Natural killer cell treated with Interleukin-12 subunit alpha and Interleukin-12 subunit beta and Interleukin-15 and Interleukin-18, amount 100 ng/mL, for 72 hours (primary cell): Measurements from ENCODE around the gene FNDC1. TPM values are rescaled to one million over a fixed set of nuclear protein-coding genes. Genes with fewer than 3 reads are reported as not detected.
A peak's percentile ranks its signal among the peaks of the same experiment; 100 is the strongest.

Experiments used
- ATAC-seq, 2 donors: fragments of 150-1000 bp; cut with Tn5 transposase in 1 of 2; sonication (Bioruptor Pico), chemical (Tn5 transposase) in 1 of 2; 2 replicates each; pipeline ENCODE4 v1.10.0; 2021
- DNase-seq: peaks from one replicate; pipeline ENCODE4 v3.0.0; 2022; ENCODE audit warnings: low spot score
- H3K27ac Mint-ChIP-seq, 2 donors: 1 replicate in 1 of 2; 2 replicates in 1 of 2; pipeline ENCODE4 v1.8.0; 2022; ENCODE audit warnings: mixed read lengths in 2 of 2, mild to moderate bottlenecking in 1 of 2, moderate library complexity in 1 of 2
- H3K27me3 Mint-ChIP-seq, 2 donors: 1 replicate in 1 of 2; 2 replicates in 1 of 2; pipeline ENCODE4 v1.8.0; 2022; ENCODE audit warnings: mixed read lengths in 2 of 2
- H3K36me3 Mint-ChIP-seq: one replicate; pipeline ENCODE4 v1.8.0; 2022; ENCODE audit warnings: mixed read lengths
- H3K4me1 Mint-ChIP-seq, 2 donors: 1 replicate in 1 of 2; 2 replicates in 1 of 2; pipeline ENCODE4 v1.8.0; 2022; ENCODE audit warnings: low read depth in 2 of 2, mixed read lengths in 2 of 2, mild to moderate bottlenecking in 1 of 2
- H3K4me3 Mint-ChIP-seq: one replicate; pipeline ENCODE4 v1.8.0; 2022; ENCODE audit warnings: mixed read lengths
- H3K9me3 Mint-ChIP-seq: 2 replicates; pipeline ENCODE4 v1.8.0; 2022; ENCODE audit warnings: mixed read lengths
- total RNA-seq, 2 donors: library from RNA; stranded (reverse); gene quantifications; one replicate each; pipeline ENCODE4 v1.2.3, GENCODE V29; 2022

Gene FNDC1
- total RNA-seq, 2 donors from 2014 or later = not detected

GRCh38 chr6:159170333-159170672, 1.1 kb downstream of the FNDC1 start:
- no peak overlapping the region for H3K27ac Mint-ChIP-seq
- no peak for DNase-seq

GRCh38 chr6:159170999-159171712, 2.0 kb downstream of the FNDC1 start:
- DNase-seq (no peak), ATAC-seq (no peak)
- Mint-ChIP-seq H3K27me3 (peaks cover 52 to 77% of the 10 kb centered on the region in 2 donors), H3K27ac (no peak overlapping the region), H3K36me3 (no peaks in the 10 kb centered on the region), H3K4me3 (peak overlapping the region; percentile 25), H3K9me3 (no peaks in the 10 kb centered on the region), H3K4me1 (peaks cover 6 to 12% of the 10 kb centered on the region in 2 donors)

More at GRCh38 chr6:159170333-159170672, 1.1 kb downstream of the FNDC1 start:
- ATAC-seq = no peak
- Mint-ChIP-seq H3K36me3 (no peaks in the 10 kb centered on the region), H3K4me1 (peaks cover 6 to 12% of the 10 kb centered on the region in 2 donors), H3K4me3 (no peak overlapping the region), H3K9me3 (no peaks in the 10 kb centered on the region), H3K27me3 (peaks cover 59 to 81% of the 10 kb centered on the region in 2 donors)

GRCh38 chr6:159172091-159172491, 2.9 kb downstream of the FNDC1 start:
- no peaks in the 10 kb centered on the region for H3K9me3 Mint-ChIP-seq
- peaks cover 48 to 67% of the 10 kb centered on the region in 2 donors for H3K27me3 Mint-ChIP-seq
- H3K27ac Mint-ChIP-seq = no peak overlapping the region
- peaks cover 6 to 12% of the 10 kb centered on the region in 2 donors for H3K4me1 Mint-ChIP-seq
- ATAC-seq (no peak), DNase-seq (no peak)
- H3K36me3 Mint-ChIP-seq = no peaks in the 10 kb centered on the region
- H3K4me3 Mint-ChIP-seq = no peak overlapping the region

GRCh38 chr6:159174263-159174969, 5.2 kb downstream of the FNDC1 start:
- no peaks in the 10 kb centered on the region for H3K36me3 Mint-ChIP-seq
- DNase-seq = peak; percentile 70
- no peak overlapping the region for H3K27ac Mint-ChIP-seq
- peaks cover 37 to 51% of the 10 kb centered on the region in 2 donors for H3K27me3 Mint-ChIP-seq
- H3K4me3 Mint-ChIP-seq = no peak overlapping the region
- no peaks in the 10 kb centered on the region for H3K9me3 Mint-ChIP-seq
- H3K4me1 Mint-ChIP-seq = peaks cover 0 to 7% of the 10 kb centered on the region in 2 donors
- ATAC-seq = peak; percentile 77 to 85

- peaks cover 19 to 38% of the 10 kb centered on the region in 2 donors for H3K27me3 Mint-ChIP-seq
- H3K4me3 Mint-ChIP-seq = no peak overlapping the region
- H3K4me1 Mint-ChIP-seq = peaks cover 5% of the 10 kb centered on the region in 2 donors
- H3K27ac Mint-ChIP-seq = no peak overlapping the region
- no peaks in the 10 kb centered on the region for H3K9me3 Mint-ChIP-seq
- H3K36me3 Mint-ChIP-seq = no peaks in the 10 kb centered on the region
- DNase-seq (no peak), ATAC-seq (no peak)
These were observed 7.7 kb downstream of the FNDC1 start for GRCh38 chr6:159176913-159177312.

- no peak for DNase-seq
- H3K27me3 Mint-ChIP-seq = peaks cover 21 to 36% of the 10 kb centered on the region in 2 donors
- no peak for ATAC-seq
These were observed 9.6 kb downstream of the FNDC1 start for GRCh38 chr6:159178847-159179246.

GRCh38 chr6:159180001-159180400, 10.8 kb downstream of the FNDC1 start:
- Mint-ChIP-seq H3K27ac (no peak overlapping the region), H3K27me3 (peaks cover 15 to 27% of the 10 kb centered on the region in 2 donors), H3K9me3 (no peaks in the 10 kb centered on the region), H3K4me3 (no peak overlapping the region), H3K36me3 (no peaks in the 10 kb centered on the region), H3K4me1 (peaks cover 0 to 7% of the 10 kb centered on the region in 2 donors)
- no peak for ATAC-seq
- no peak for DNase-seq

More at GRCh38 chr6:159178847-159179246, 9.6 kb downstream of the FNDC1 start:
- Mint-ChIP-seq H3K36me3 (no peaks in the 10 kb centered on the region), H3K4me1 (peaks cover 5 to 7% of the 10 kb centered on the region in 2 donors), H3K4me3 (no peak overlapping the region), H3K27ac (no peak overlapping the region), H3K9me3 (no peaks in the 10 kb centered on the region)

GRCh38 chr6:159181914-159182313, 12.7 kb downstream of the FNDC1 start:
- Mint-ChIP-seq H3K36me3 (no peaks in the 10 kb centered on the region), H3K4me3 (no peak overlapping the region), H3K27me3 (peaks cover 17 to 29% of the 10 kb centered on the region in 2 donors), H3K27ac (no peak overlapping the region), H3K4me1 (peaks cover 0 to 7% of the 10 kb centered on the region in 2 donors), H3K9me3 (no peaks in the 10 kb centered on the region)
- ATAC-seq (no peak), DNase-seq (no peak)

- no peak for DNase-seq
- Mint-ChIP-seq H3K4me3 (no peak overlapping the region), H3K27me3 (peaks cover 14 to 41% of the 10 kb centered on the region in 2 donors), H3K4me1 (peaks cover 0 to 7% of the 10 kb centered on the region in 2 donors), H3K27ac (no peak overlapping the region), H3K9me3 (no peaks in the 10 kb centered on the region), H3K36me3 (no peaks in the 10 kb centered on the region)
- no peak for ATAC-seq
These were observed 15.4 kb downstream of the FNDC1 start for GRCh38 chr6:159184559-159184958.

GRCh38 chr6:159190460-159190859, 21.3 kb downstream of the FNDC1 start:
- Mint-ChIP-seq H3K36me3 (no peaks in the 10 kb centered on the region), H3K4me3 (no peak overlapping the region), H3K4me1 (no peaks in the 10 kb centered on the region), H3K27ac (no peak overlapping the region), H3K27me3 (peaks cover 14 to 36% of the 10 kb centered on the region in 2 donors), H3K9me3 (no peaks in the 10 kb centered on the region)
- DNase-seq (no peak), ATAC-seq (no peak)

GRCh38 chr6:159193923-159194322, 24.7 kb downstream of the FNDC1 start:
- Mint-ChIP-seq H3K27ac (no peak overlapping the region), H3K4me1 (no peaks in the 10 kb centered on the region)
- no peak for DNase-seq

GRCh38 chr6:159194421-159194820, 25.2 kb downstream of the FNDC1 start:
- Mint-ChIP-seq H3K27me3 (peaks cover 20 to 45% of the 10 kb centered on the region in 2 donors), H3K4me3 (no peak overlapping the region), H3K4me1 (no peaks in the 10 kb centered on the region), H3K9me3 (no peaks in the 10 kb centered on the region), H3K36me3 (no peaks in the 10 kb centered on the region), H3K27ac (no peak overlapping the region)
- ATAC-seq (no peak), DNase-seq (no peak)

More at GRCh38 chr6:159193923-159194322, 24.7 kb downstream of the FNDC1 start:
- peaks cover 20 to 40% of the 10 kb centered on the region in 2 donors for H3K27me3 Mint-ChIP-seq
- no peak overlapping the region for H3K4me3 Mint-ChIP-seq
- H3K36me3 Mint-ChIP-seq = no peaks in the 10 kb centered on the region
- H3K9me3 Mint-ChIP-seq = no peaks in the 10 kb centered on the region
- ATAC-seq = no peak

- ATAC-seq (no peak), DNase-seq (no peak)
- Mint-ChIP-seq H3K4me3 (no peak overlapping the region), H3K27ac (no peak overlapping the region), H3K9me3 (no peaks in the 10 kb centered on the region), H3K36me3 (no peaks in the 10 kb centered on the region), H3K27me3 (peaks cover 27 to 58% of the 10 kb centered on the region in 2 donors), H3K4me1 (no peaks in the 10 kb centered on the region)
These were observed 27.3 kb downstream of the FNDC1 start for GRCh38 chr6:159196430-159196975.

GRCh38 chr6:159197251-159197650, 28.1 kb downstream of the FNDC1 start:
- Mint-ChIP-seq H3K9me3 (no peaks in the 10 kb centered on the region), H3K27ac (no peak overlapping the region), H3K36me3 (no peaks in the 10 kb centered on the region), H3K4me3 (no peak overlapping the region), H3K27me3 (peaks cover 27 to 59% of the 10 kb centered on the region in 2 donors), H3K4me1 (no peaks in the 10 kb centered on the region)
- no peak for ATAC-seq
- DNase-seq = no peak
